Fibroblast of gingiva (primary cell): ENCODE results near the gene LRMDA.
"Not testable (repeated sequence)": the region's sequence is repeated elsewhere in the genome, so short reads cannot be mapped to it uniquely, and the experiment has no call there.

Source experiments
- DNase-seq: peaks from one replicate; pipeline ENCODE4 v3.0.0-alpha.2; 2011; ENCODE audit warnings: low read depth

LRMDA gene

GRCh38 chr10:75508239-75508813 is 76.9 kb downstream of the LRMDA start:
- no peak for DNase-seq

- no peak for DNase-seq
These were observed 77.4 kb downstream of the LRMDA start for GRCh38 chr10:75508814-75509306.

GRCh38 chr10:75509706-75510105 is 78.3 kb downstream of the LRMDA start:
- no peak for DNase-seq

- no peak for DNase-seq
These were observed 79.6 kb downstream of the LRMDA start for GRCh38 chr10:75511011-75511410.

GRCh38 chr10:75512203-75512933 is 80.9 kb downstream of the LRMDA start:
- no peak for DNase-seq

GRCh38 chr10:75513292-75513885 is 82.0 kb downstream of the LRMDA start:
- no peak for DNase-seq

- no peak for DNase-seq
These were observed 83.4 kb downstream of the LRMDA start for GRCh38 chr10:75514830-75515229.

GRCh38 chr10:75516154-75516553 is 84.7 kb downstream of the LRMDA start:
- not testable (repeated sequence) for DNase-seq

- not testable (repeated sequence) for DNase-seq
These were observed 87.8 kb downstream of the LRMDA start for GRCh38 chr10:75519213-75519612.

GRCh38 chr10:75521194-75521829 is 89.9 kb downstream of the LRMDA start:
- not testable (repeated sequence) for DNase-seq

- no peak for DNase-seq
These were observed 93.6 kb downstream of the LRMDA start for GRCh38 chr10:75525067-75525466.

GRCh38 chr10:75525646-75526045 is 94.2 kb downstream of the LRMDA start:
- DNase-seq: peak; percentile 57

- DNase-seq: no peak
These were observed 96.1 kb downstream of the LRMDA start for GRCh38 chr10:75527542-75527941.

GRCh38 chr10:75528392-75528791 is 97.0 kb downstream of the LRMDA start:
- DNase-seq: peak; percentile 13

- no peak for DNase-seq
These were observed 98.9 kb downstream of the LRMDA start for GRCh38 chr10:75530299-75530698.

GRCh38 chr10:75531571-75532031 is 100.2 kb downstream of the LRMDA start:
- DNase-seq: no peak

GRCh38 chr10:75532253-75532924 is 101.0 kb downstream of the LRMDA start:
- DNase-seq: peak; percentile 15

GRCh38 chr10:75538144-75538543 is 106.7 kb downstream of the LRMDA start:
- no peak for DNase-seq

GRCh38 chr10:75538765-75539164 is 107.3 kb downstream of the LRMDA start:
- no peak for DNase-seq

- no peak for DNase-seq
These were observed 109.0 kb downstream of the LRMDA start for GRCh38 chr10:75540357-75540966.

GRCh38 chr10:75540981-75541380 is 109.6 kb downstream of the LRMDA start:
- no peak for DNase-seq

GRCh38 chr10:75541411-75541810 is 110.0 kb downstream of the LRMDA start:
- no peak for DNase-seq
